CD14-positive monocyte (primary cell): ENCODE results near the gene BTBD3. TPM values are rescaled to one million over a fixed set of nuclear protein-coding genes. Genes with fewer than 3 reads are reported as not detected.

Experiments
- DNase-seq, 3 donors: peaks; one replicate each; pipeline ENCODE4 v3.0.0-alpha.2; 2011 to 2022
- H2AFZ ChIP-seq: 2 replicates; pipeline ENCODE4 v1.6.0; 2012; ENCODE audit warnings: mild to moderate bottlenecking, low read depth, low read length, inconsistent platforms; ENCODE audit not compliant: insufficient read depth, poor library complexity, severe bottlenecking
- H3K27ac ChIP-seq, 2 donors: 1 replicate in 1 of 2; 2 replicates in 1 of 2; pipeline ENCODE4 v1.5.1; 2012 to 2013; ENCODE audit warnings: low read length in 2 of 2, control low read depth in 1 of 2, inconsistent platforms in 1 of 2, low read depth in 1 of 2, mild to moderate bottlenecking in 1 of 2
- H3K27me3 ChIP-seq, 2 donors: one replicate each; pipeline versions ENCODE4 v1.6.0 to v1.6.1; 2011 to 2013; ENCODE audit warnings: low read length in 2 of 2; ENCODE audit not compliant: control insufficient read depth in 2 of 2, insufficient read depth in 2 of 2
- H3K36me3 ChIP-seq, 2 donors: replicated peaks in 1 of 2; 1 replicate in 1 of 2; 2 replicates in 1 of 2; pipeline versions ENCODE4 v1.5.1 to v1.6.1; 2012 to 2013; ENCODE audit warnings: low read length in 2 of 2, control low read depth in 1 of 2, inconsistent platforms in 1 of 2, mild to moderate bottlenecking in 1 of 2; ENCODE audit not compliant: insufficient read depth in 2 of 2, control insufficient read depth in 1 of 2
- H3K4me1 ChIP-seq, 2 donors: 1 replicate in 1 of 2; 2 replicates in 1 of 2; pipeline versions ENCODE4 v1.5.1 to v1.6.1; 2012 to 2013; ENCODE audit warnings: low read length in 2 of 2, control low read depth in 1 of 2, inconsistent platforms in 1 of 2, mild to moderate bottlenecking in 1 of 2, moderate library complexity in 1 of 2; ENCODE audit not compliant: insufficient read depth in 2 of 2, control insufficient read depth in 1 of 2
- H3K4me2 ChIP-seq: replicated peaks from 2 replicates; pipeline ENCODE3; 2012; ENCODE audit warnings: low read length, moderate library complexity, mild to moderate bottlenecking; ENCODE audit not compliant: poor library complexity, severe bottlenecking; ENCODE audit errors: extremely low read depth
- H3K4me3 ChIP-seq, 3 experiments: fragments of 200-600 bp in 1 of 3; sonication (generic) in 1 of 3; replicated peaks in 1 of 3; 1 replicate in 2 of 3; 2 replicates in 1 of 3; pipeline ENCODE4 v1.5.1; 2011 to 2013; ENCODE audit warnings: low read length in 3 of 3, mild to moderate bottlenecking in 3 of 3, control low read depth in 2 of 3, low read depth in 2 of 3, inconsistent platforms in 1 of 3, moderate library complexity in 1 of 3
- H3K79me2 ChIP-seq: 2 replicates; pipeline ENCODE4 v1.6.0; 2012; ENCODE audit warnings: mild to moderate bottlenecking, control low read depth, inconsistent platforms, low read length, moderate library complexity; ENCODE audit not compliant: insufficient read depth
- H3K9ac ChIP-seq: 2 replicates; pipeline ENCODE4 v1.6.0; 2017; ENCODE audit warnings: low read length, mild to moderate bottlenecking; ENCODE audit not compliant: insufficient read depth, poor library complexity, severe bottlenecking
- H3K9me3 ChIP-seq, 2 donors: replicated peaks in 1 of 2; 1 replicate in 1 of 2; 2 replicates in 1 of 2; pipeline versions ENCODE4 v1.5.1 to v1.6.1; 2012 to 2013; ENCODE audit warnings: low read length in 2 of 2, control low read depth in 1 of 2; ENCODE audit not compliant: control insufficient read depth in 1 of 2, insufficient read depth in 1 of 2
- H4K20me1 ChIP-seq: 2 replicates; pipeline ENCODE4 v1.6.0; 2012; ENCODE audit warnings: mild to moderate bottlenecking, low read length, control low read depth, moderate library complexity; ENCODE audit not compliant: insufficient read depth
- H3K27ac Mint-ChIP-seq, 7 donors: one replicate each; pipeline ENCODE4 v1.8.0; 2020; ENCODE audit warnings: mild to moderate bottlenecking in 7 of 7, mixed read lengths in 7 of 7, moderate library complexity in 6 of 7, inconsistent platforms in 2 of 7
- H3K27me3 Mint-ChIP-seq, 3 donors: one replicate each; pipeline ENCODE4 v1.8.0; 2021 to 2022; ENCODE audit warnings: low read depth in 3 of 3, mild to moderate bottlenecking in 3 of 3, mixed read lengths in 3 of 3, moderate library complexity in 3 of 3, inconsistent platforms in 1 of 3
- H3K36me3 Mint-ChIP-seq, 2 donors: one replicate each; pipeline ENCODE4 v1.8.0; 2020; ENCODE audit warnings: mixed read lengths in 2 of 2, inconsistent platforms in 1 of 2, mild to moderate bottlenecking in 1 of 2
- H3K4me1 Mint-ChIP-seq: one replicate; pipeline ENCODE4 v1.8.0; 2020; ENCODE audit warnings: mild to moderate bottlenecking, mixed read lengths
- H3K4me3 Mint-ChIP-seq, 2 donors: one replicate each; pipeline ENCODE4 v1.8.0; 2020; ENCODE audit warnings: mild to moderate bottlenecking in 2 of 2, mixed read lengths in 2 of 2, moderate library complexity in 1 of 2
- H3K9me3 Mint-ChIP-seq, 7 donors: one replicate each; pipeline ENCODE4 v1.8.0; 2020 to 2022; ENCODE audit warnings: mixed read lengths in 7 of 7, mild to moderate bottlenecking in 6 of 7, moderate library complexity in 6 of 7, inconsistent platforms in 2 of 7
- WGBS: methylation state at CpG from one replicate; pipeline ENCODE4 v1.1.5; 2013; ENCODE audit warnings: missing lambda C conversion rate; ENCODE audit not compliant: insufficient coverage; 5-methylcytosine and 5-hydroxymethylcytosine counted together
- intact Hi-C, 2 donors: fragments of 100-400 bp; cut with micrococcal nuclease; formaldehyde crosslinking; loops; one replicate each; pipeline versions ENCODE4 v1.15.0 to v1.15.1; 2023
- polyA plus RNA-seq, 3 donors: library from polyadenylated mRNA; depleted of rRNA in 1 of 3; unstranded in 2 of 3; stranded (reverse) in 1 of 3; fragments of 300-500 nt in 2 of 3; fragments of >200 nt in 1 of 3; fragmentation: Illumina TruSeq in 2 of 3; gene quantifications; 1 replicate in 2 of 3; 2 replicates in 1 of 3; pipeline ENCODE4 v1.2.3, GENCODE V29; 2012 to 2021
- TF ChIP-seq, protein P1 (sequence below): fragments of 200-600 bp; IDR thresholded peaks from one replicate; pipeline ENCODE4 v1.8.0; 2022; ENCODE audit warnings: antibody characterized with exemption, mild to moderate bottlenecking

The BTBD3 gene
- polyA plus RNA-seq, 3 donors = 4.4 to 8.5 (median 5.5) TPM

DNA sequence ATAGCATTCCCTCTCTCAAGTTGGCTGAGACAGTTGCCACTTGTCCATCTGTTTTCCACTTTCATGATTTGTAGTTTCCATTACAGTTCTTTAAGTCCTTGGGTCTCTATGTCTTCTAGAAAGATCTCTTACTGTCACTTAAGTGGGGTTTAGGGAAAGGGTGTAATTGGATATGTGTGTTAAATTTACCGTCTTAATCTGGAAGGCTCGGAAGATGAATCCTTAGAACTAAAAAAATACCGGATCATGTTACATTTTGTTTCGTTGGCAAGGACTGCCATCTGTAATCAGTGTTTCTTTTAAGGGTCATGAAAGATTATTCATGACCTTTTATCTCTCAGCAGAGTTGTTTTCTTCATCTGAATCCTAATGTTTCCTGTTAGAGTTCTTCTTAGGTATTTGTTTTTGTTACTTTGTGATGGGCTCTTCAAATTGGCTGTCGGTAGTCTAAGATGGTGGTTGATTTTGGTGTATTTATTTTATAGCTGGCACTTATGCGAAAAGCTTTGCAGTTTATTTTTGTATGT lies 21.8 kb upstream of the BTBD3 start:
- H3K36me3 Mint-ChIP-seq = no peaks in the 10 kb centered on the region
- no peak overlapping the region for H2AFZ ChIP-seq

DNA sequence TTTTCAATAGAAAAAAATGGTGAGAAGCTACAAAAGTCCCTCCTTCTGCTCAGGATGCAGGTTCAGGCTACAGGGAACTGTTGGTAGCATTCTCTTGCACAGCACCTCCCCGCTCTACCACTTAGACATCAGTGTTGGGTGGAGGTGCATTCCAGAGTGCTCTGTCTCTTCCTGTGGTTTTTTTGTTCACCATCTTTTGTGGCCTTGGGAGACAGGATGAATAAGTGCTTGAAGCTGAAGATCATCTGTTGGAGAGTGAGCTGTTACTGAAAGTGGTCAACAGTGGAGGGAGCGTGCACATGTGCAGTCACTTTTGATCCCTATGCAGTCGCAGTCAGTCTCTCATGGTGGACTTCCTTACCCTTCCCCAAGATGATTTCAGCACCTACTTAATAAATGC lies 16.6 kb upstream of the BTBD3 start:
- peaks cover 3 to 4% of the 10 kb centered on the region in 2 donors for H3K36me3 Mint-ChIP-seq
- H3K9me3 Mint-ChIP-seq = peaks cover 0 to 9% (median 7%) of the 10 kb centered on the region in 7 donors
- TF ChIP-seq, protein P1, sequence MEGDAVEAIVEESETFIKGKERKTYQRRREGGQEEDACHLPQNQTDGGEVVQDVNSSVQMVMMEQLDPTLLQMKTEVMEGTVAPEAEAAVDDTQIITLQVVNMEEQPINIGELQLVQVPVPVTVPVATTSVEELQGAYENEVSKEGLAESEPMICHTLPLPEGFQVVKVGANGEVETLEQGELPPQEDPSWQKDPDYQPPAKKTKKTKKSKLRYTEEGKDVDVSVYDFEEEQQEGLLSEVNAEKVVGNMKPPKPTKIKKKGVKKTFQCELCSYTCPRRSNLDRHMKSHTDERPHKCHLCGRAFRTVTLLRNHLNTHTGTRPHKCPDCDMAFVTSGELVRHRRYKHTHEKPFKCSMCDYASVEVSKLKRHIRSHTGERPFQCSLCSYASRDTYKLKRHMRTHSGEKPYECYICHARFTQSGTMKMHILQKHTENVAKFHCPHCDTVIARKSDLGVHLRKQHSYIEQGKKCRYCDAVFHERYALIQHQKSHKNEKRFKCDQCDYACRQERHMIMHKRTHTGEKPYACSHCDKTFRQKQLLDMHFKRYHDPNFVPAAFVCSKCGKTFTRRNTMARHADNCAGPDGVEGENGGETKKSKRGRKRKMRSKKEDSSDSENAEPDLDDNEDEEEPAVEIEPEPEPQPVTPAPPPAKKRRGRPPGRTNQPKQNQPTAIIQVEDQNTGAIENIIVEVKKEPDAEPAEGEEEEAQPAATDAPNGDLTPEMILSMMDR = no peak
- no peaks in the 10 kb centered on the region for H3K36me3 ChIP-seq
- H3K4me3 ChIP-seq = no peak overlapping the region
- no peaks in the 10 kb centered on the region for H3K27me3 ChIP-seq
- intact Hi-C loops = no loop called here
- WGBS = no CpG with 5 or more reads among the region's 3 CpGs
- no peak overlapping the region for H2AFZ ChIP-seq
- no peak overlapping the region for H3K27ac Mint-ChIP-seq
- H3K4me2 ChIP-seq = no peak overlapping the region
- no peak overlapping the region for H3K9ac ChIP-seq
- H3K27me3 Mint-ChIP-seq = no peaks in the 10 kb centered on the region
- no peak overlapping the region for H3K4me3 Mint-ChIP-seq
- DNase-seq = no peak
- peaks cover 2% of the 10 kb centered on the region for H3K4me1 Mint-ChIP-seq
- H3K27ac ChIP-seq = no peak overlapping the region
- no peaks in the 10 kb centered on the region for H3K4me1 ChIP-seq
- peaks cover 10% of the 10 kb centered on the region for H4K20me1 ChIP-seq
- H3K9me3 ChIP-seq = peaks cover 0 to 3% of the 10 kb centered on the region in 2 donors
- peaks cover 24% of the 10 kb centered on the region for H3K79me2 ChIP-seq

More for the DNA sequence above, 21.8 kb upstream of the BTBD3 start:
- peaks cover 14 to 17% of the 10 kb centered on the region in 2 donors for H3K4me1 ChIP-seq
- H3K9me3 ChIP-seq = no peaks in the 10 kb centered on the region
- H3K4me3 ChIP-seq = no peak overlapping the region
- no peak for DNase-seq
- Mint-ChIP-seq H3K4me3 (no peak overlapping the region), H3K27ac (no peak overlapping the region), H3K27me3 (peaks cover 0 to 1% (median 0%) of the 10 kb centered on the region in 3 donors), H3K4me1 (peaks cover 16% of the 10 kb centered on the region), H3K9me3 (peaks cover 0 to 4% (median 0%) of the 10 kb centered on the region in 7 donors)
- no peaks in the 10 kb centered on the region for H3K27me3 ChIP-seq
- H3K79me2 ChIP-seq = peaks cover 56% of the 10 kb centered on the region
- H3K4me2 ChIP-seq = no peak overlapping the region
- 100% methylated on average over 1 of the region's 6 CpGs for WGBS
- H3K36me3 ChIP-seq = no peaks in the 10 kb centered on the region
- H4K20me1 ChIP-seq = peaks cover 22% of the 10 kb centered on the region
- no peak overlapping the region for H3K9ac ChIP-seq
- intact Hi-C loops = no loop called here
- TF ChIP-seq, protein P1 = no peak
- H3K27ac ChIP-seq = no peak overlapping the region
